HEK293T (cell line): Measurements from ENCODE around the gene YTHDF1.

Experiments
- CTCF ChIA-PET: fragments of 350-600 bp; formaldehyde crosslinking; extraction: SDS; loops from one replicate; lab custom pipeline; 2021; ENCODE audit warnings: antibody characterized with exemption, inconsistent platforms; lab: Yijun Ruan, JAX
- POLR2A ChIA-PET: fragments of 350-600 bp; formaldehyde crosslinking; extraction: SDS; loops from one replicate; lab custom pipeline; 2020; ENCODE audit warnings: antibody characterized with exemption, inconsistent platforms; lab: Yijun Ruan, JAX
- DNase-seq: peaks from one replicate; pipeline ENCODE4 v3.0.0; 2012; ENCODE audit warnings: mixed read lengths; ENCODE audit errors: extremely low spot score
- ARNT ChIP-seq: fragments of 450-650 bp; IDR thresholded peaks from 2 replicates; pipeline ENCODE4 v1.6.1; 2017; ENCODE audit warnings: mild to moderate bottlenecking
- BHLHE40 ChIP-seq: fragments of 450-650 bp; IDR thresholded peaks from 2 replicates; pipeline ENCODE4 v1.6.1; 2016; ENCODE audit warnings: mild to moderate bottlenecking, moderate library complexity, borderline replicate concordance
- CTBP1 ChIP-seq: fragments of 450-650 bp; IDR thresholded peaks from 2 replicates; pipeline ENCODE4 v1.6.1; 2016; ENCODE audit warnings: borderline replicate concordance
- ELF4 ChIP-seq: fragments of 450-650 bp; IDR thresholded peaks from 2 replicates; pipeline ENCODE4 v1.6.1; 2017; ENCODE audit warnings: antibody characterized with exemption
- FOXA1 ChIP-seq: fragments of 450-650 bp; IDR thresholded peaks from 2 replicates; pipeline ENCODE4 v1.6.1; 2016; ENCODE audit warnings: mild to moderate bottlenecking
- FOXK2 ChIP-seq: fragments of 450-650 bp; IDR thresholded peaks from 2 replicates; pipeline ENCODE4 v1.6.1; 2016; ENCODE audit warnings: mild to moderate bottlenecking
- FOXM1 ChIP-seq: fragments of 450-650 bp; IDR thresholded peaks from 2 replicates; pipeline ENCODE4 v1.6.1; 2017; ENCODE audit warnings: mild to moderate bottlenecking, borderline replicate concordance
- HDGF ChIP-seq: fragments of 450-650 bp; IDR thresholded peaks from 2 replicates; pipeline ENCODE4 v1.6.1; 2017; ENCODE audit warnings: antibody characterized with exemption, borderline replicate concordance
- L3MBTL2 ChIP-seq: fragments of 450-650 bp; conservative IDR thresholded peaks from 2 replicates; pipeline ENCODE4 v1.6.1; 2016; ENCODE audit warnings: mild to moderate bottlenecking
- LEF1 ChIP-seq: fragments of 450-650 bp; IDR thresholded peaks from 2 replicates; pipeline ENCODE4 v1.6.1; 2017; ENCODE audit warnings: mild to moderate bottlenecking, borderline replicate concordance
- NFRKB ChIP-seq: fragments of 450-650 bp; IDR thresholded peaks from 2 replicates; pipeline ENCODE4 v1.6.1; 2016; ENCODE audit warnings: mild to moderate bottlenecking, moderate library complexity
- SP1 ChIP-seq: fragments of 450-650 bp; IDR thresholded peaks from 2 replicates; pipeline ENCODE4 v1.6.1; 2017
- SUZ12 ChIP-seq: fragments of 450-650 bp; IDR thresholded peaks from 2 replicates; pipeline ENCODE4 v1.6.1; 2016; ENCODE audit warnings: mild to moderate bottlenecking
- TARDBP ChIP-seq: fragments of 450-650 bp; IDR thresholded peaks from 2 replicates; pipeline ENCODE4 v1.6.1; 2016
- ZNF384 ChIP-seq: fragments of 450-650 bp; IDR thresholded peaks from 2 replicates; pipeline ENCODE4 v1.6.1; 2016
- TF ChIP-seq, protein P1 (sequence below): fragments of 450-650 bp; IDR thresholded peaks from 2 replicates; pipeline ENCODE4 v1.6.1; 2016

Gene YTHDF1

DNA sequence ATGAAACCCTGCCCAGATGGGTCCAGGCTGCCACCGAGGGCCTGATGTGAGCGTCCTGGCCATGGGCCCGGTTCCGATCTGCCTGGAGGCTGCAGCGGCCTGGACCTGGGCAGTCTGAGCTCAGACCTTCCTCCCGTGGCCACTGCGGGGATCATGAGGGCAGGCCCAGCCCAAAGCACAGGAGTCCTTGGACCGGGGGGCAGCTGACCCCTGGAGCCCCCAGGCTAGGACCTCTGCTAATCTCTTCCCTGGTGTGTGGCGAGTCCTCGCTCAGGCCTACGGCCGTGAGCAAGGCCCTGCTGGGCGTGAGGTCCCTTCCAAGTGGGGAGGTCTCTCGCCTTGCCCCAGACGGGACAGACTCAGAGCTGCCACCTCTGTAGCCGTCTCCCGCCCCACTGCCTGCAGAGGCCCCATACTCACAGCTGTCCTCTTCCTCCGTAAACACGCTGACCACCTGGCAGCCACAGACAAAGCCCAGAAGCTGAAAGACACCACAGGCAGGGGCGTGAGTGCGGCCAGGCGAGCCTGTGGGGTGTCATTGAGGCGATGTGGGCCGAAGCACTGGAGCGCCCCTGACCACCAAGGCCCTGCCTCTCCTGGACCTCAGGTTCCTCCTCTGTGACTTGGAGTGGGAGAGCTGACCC lies 27.8 kb upstream of the YTHDF1 start:
- ChIA-PET POLR2A (no interaction called here), CTCF (no interaction called here)
- TF ChIP-seq TARDBP, result no peak
- no peak for TF ChIP-seq FOXM1
- TF ChIP-seq, protein P1, sequence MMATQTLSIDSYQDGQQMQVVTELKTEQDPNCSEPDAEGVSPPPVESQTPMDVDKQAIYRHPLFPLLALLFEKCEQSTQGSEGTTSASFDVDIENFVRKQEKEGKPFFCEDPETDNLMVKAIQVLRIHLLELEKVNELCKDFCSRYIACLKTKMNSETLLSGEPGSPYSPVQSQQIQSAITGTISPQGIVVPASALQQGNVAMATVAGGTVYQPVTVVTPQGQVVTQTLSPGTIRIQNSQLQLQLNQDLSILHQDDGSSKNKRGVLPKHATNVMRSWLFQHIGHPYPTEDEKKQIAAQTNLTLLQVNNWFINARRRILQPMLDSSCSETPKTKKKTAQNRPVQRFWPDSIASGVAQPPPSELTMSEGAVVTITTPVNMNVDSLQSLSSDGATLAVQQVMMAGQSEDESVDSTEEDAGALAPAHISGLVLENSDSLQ, result no peak
- no peak for TF ChIP-seq L3MBTL2
- TF ChIP-seq ZNF384, result no peak
- no peak for TF ChIP-seq SUZ12
- no peak for TF ChIP-seq FOXK2
- TF ChIP-seq CTBP1, result no peak
- TF ChIP-seq BHLHE40, result no peak
- no peak for TF ChIP-seq SP1
- TF ChIP-seq LEF1, result no peak
- no peak for DNase-seq

- POLR2A ChIA-PET, result no interaction called here
Measured at GRCh38 chr20:63242736-63243135, 26.8 kb upstream of the YTHDF1 start.

DNA sequence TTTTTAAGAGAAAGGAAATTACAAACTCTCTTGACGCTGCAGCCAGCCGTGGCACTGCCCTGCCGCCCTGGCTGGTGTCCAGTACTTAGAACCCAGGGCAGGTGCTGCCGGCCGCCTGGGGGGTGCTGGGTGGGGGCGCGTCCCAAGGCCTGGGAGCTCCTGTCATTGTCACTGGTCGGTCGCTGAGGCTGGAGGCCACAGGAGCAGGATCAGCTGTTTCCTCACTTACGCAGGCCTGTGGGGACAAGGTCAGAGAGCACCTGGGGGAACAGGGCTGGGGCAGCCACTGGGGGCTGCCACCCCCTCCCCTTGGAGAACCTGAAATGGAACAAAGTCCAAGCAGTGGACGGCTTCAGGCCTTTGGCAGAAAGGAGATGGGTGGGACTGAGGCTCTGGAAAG lies 25.3 kb upstream of the YTHDF1 start:
- TF ChIP-seq L3MBTL2, result no peak
- TF ChIP-seq CTBP1, result no peak
- no peak for TF ChIP-seq ZNF384
- no peak for TF ChIP-seq NFRKB
- TF ChIP-seq SP1, result no peak
- no peak for TF ChIP-seq ARNT
- no peak for TF ChIP-seq TARDBP
- no peak for TF ChIP-seq SUZ12
- TF ChIP-seq HDGF, result no peak
- no peak for TF ChIP-seq ELF4
- TF ChIP-seq FOXM1, result no peak
- no peak for TF ChIP-seq FOXK2
- TF ChIP-seq, protein P1, result no peak
- TF ChIP-seq BHLHE40, result no peak
- DNase-seq, result no peak
- CTCF ChIA-PET, result interaction anchor here (1.3 kb wide), 1 partner anchor 18 kb away, joined by 5 read pairs; no protein-coding TSS in a partner anchor
- POLR2A ChIA-PET, result no interaction called here

More at GRCh38 chr20:63242736-63243135, 26.8 kb upstream of the YTHDF1 start:
- TF ChIP-seq L3MBTL2 (no peak), ARNT (no peak), LEF1 (no peak), FOXK2 (no peak), FOXA1 (no peak), SP1 (no peak), SUZ12 (no peak), FOXM1 (no peak), BHLHE40 (no peak), ZNF384 (no peak)
- CTCF ChIA-PET, result no interaction called here
- DNase-seq, result no peak

DNA sequence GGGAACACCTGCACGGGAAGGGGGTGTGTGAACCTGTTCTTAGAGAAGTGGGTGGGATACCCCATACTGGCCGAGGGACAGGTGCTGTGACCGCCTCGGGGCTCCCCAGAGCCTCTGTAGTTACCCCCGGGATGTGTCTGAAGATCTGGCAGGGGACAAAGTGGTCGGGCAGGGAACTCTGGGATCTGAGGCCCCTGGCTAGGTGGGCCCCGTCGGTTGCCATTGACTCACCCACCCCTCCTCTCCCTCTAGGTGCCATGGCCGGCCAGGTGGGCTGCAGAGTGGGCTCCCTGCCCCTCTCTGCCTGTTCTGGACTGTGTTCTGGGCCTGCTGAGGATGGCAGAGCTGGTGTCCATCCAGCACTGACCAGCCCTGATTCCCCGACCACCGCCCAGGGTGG lies 24.1 kb upstream of the YTHDF1 start:
- ChIA-PET CTCF (no interaction called here), POLR2A (no interaction called here)
- TF ChIP-seq BHLHE40, result no peak
- TF ChIP-seq, protein P1, result no peak
- TF ChIP-seq FOXK2, result no peak
- no peak for TF ChIP-seq FOXA1
- no peak for TF ChIP-seq NFRKB
- no peak for TF ChIP-seq FOXM1
- no peak for TF ChIP-seq HDGF
- no peak for TF ChIP-seq SP1
- TF ChIP-seq ZNF384, result no peak
- TF ChIP-seq SUZ12, result no peak
- no peak for TF ChIP-seq LEF1
- no peak for TF ChIP-seq ELF4
- no peak for TF ChIP-seq TARDBP
- TF ChIP-seq ARNT, result no peak
- no peak for TF ChIP-seq CTBP1
- TF ChIP-seq L3MBTL2, result no peak
- DNase-seq, result no peak

DNA sequence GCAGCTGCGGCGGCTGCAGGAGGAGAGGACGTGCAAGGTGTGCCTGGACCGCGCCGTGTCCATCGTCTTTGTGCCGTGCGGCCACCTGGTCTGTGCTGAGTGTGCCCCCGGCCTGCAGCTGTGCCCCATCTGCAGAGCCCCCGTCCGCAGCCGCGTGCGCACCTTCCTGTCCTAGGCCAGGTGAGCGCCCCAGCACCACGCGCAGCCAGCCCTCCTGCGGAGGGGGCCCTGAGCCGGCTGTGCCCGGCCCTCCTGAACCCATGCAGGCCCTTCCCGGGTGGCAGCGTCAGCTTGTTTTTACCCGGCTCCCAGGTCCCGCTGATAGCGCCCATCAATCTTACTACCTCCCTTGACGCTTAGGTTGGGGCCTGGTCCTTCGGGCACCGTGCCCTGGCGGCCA lies 23.5 kb upstream of the YTHDF1 start:
- DNase-seq, result no peak
- ChIA-PET CTCF (interaction anchor here (0.6 kb wide), 1 partner anchor 740 kb away, joined by 3 read pairs; no protein-coding TSS in a partner anchor), POLR2A (no interaction called here)
- TF ChIP-seq TARDBP (no peak), NFRKB (no peak), HDGF (no peak), SUZ12 (no peak), ELF4 (no peak), ARNT (no peak), FOXM1 (no peak), LEF1 (no peak), ZNF384 (no peak), L3MBTL2 (no peak), CTBP1 (no peak)
- TF ChIP-seq, protein P1, result no peak
